HG02571 (cell line): ENCODE data around the gene UCHL1.
"Not testable (repeated sequence)": the region's sequence is repeated elsewhere in the genome, so short reads cannot be mapped to it uniquely, and the experiment has no call there.

Experiments
- ATAC-seq: cut with Tn5 transposase; IDR thresholded peaks from one replicate; pipeline ENCODE4 v1.9.1; 2021; ENCODE audit warnings: mild to moderate bottlenecking, moderate library complexity; ENCODE audit not compliant: unreplicated experiment

UCHL1 gene

GRCh38 chr4:41236032-41236431 lies 20.7 kb upstream of the UCHL1 start:
- ATAC-seq, result no peak

- no peak for ATAC-seq
These were observed 20.2 kb upstream of the UCHL1 start for GRCh38 chr4:41236508-41236907.

DNA sequence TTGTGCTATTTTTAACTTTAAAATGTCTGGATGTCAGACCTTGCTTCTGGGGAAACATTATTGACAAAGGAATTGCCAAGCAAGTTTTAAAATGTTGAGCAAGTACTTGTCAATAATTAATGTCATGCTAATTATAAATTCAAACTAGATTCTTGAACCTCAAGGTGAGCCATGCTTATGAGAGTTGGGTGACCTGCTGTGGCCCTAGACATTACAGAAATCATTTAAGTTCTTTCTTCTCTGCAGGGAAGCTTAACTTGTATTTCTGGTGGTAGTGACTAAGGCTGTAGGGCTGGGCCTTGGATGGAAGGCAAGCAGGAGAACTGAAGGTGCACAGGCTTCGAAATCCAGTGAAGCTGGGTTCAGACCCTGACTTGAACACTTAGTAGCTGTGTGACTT lies 14.8 kb upstream of the UCHL1 start:
- ATAC-seq, result no peak

DNA sequence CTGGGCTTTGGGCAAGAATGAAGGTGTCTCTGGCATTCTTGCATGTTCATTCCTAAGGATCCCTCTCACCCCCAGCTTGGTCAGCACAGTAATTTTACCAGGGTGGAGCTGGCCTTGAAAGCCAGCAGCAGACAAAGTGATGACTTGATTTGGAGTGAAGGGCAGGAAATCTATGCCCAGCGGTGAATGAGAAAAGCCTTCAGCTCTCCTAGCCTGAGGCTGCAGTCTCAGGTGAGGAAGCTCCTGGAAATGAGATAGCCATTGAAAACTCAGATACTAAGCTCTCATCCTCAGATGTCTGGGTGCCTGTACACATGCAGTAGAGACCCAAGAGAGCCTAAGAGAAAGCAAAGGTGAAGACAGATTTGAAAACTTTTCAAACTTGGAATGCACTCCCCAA lies 10.7 kb upstream of the UCHL1 start:
- no peak for ATAC-seq

- no peak for ATAC-seq
These were observed 493 bp upstream of the UCHL1 start for GRCh38 chr4:41256131-41256739.

DNA sequence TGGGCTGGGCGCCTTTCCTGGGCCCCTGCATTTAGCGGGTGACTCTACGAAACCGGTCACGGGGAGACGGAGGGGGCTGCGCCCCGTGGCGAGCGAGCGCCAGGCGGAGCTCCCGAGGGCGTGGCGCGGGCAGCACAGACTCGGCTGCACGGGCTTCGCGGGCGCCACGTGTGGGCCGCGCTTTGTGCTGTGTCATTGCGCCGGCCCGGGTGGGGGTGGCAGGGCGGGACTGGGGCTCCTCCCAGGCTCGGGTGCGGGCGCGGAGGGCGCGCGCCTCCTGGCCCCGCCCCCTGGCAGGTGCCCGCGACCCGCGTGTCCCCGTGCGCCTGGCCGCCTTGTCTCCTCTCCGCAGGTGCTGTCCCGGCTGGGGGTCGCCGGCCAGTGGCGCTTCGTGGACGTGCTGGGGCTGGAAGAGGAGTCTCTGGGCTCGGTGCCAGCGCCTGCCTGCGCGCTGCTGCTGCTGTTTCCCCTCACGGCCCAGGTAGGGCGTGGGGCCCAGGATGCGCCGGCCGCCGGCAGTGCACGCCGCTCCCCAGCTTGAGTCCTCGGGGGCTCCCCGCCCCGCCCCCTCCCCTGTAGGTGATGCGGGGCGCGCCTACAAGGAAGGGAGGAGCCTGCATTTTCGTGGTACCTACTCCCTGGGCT lies 651 bp downstream of the UCHL1 start:
- ATAC-seq, result no peak

DNA sequence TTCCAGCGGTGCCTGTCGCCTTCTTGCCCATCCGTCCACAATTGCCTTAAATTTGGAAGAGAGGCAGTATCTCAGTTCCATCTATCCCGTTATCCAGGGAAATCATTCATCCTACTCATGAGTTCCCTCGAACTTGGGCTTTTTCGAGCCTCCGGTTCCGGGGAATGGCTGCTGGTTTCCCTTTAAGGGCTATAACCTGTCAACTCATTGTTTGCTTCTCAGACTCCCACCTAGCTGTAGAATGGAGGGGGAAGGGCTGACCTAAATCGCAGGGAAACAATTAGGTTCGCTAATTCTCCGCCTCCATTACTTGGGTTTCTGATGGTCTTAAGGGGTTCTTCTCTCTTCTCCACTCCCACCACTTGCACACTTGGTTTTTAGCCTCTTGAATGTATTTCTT lies 1.2 kb downstream of the UCHL1 start:
- no peak for ATAC-seq

GRCh38 chr4:41258783-41259182 lies 2.1 kb downstream of the UCHL1 start:
- ATAC-seq, result no peak

DNA sequence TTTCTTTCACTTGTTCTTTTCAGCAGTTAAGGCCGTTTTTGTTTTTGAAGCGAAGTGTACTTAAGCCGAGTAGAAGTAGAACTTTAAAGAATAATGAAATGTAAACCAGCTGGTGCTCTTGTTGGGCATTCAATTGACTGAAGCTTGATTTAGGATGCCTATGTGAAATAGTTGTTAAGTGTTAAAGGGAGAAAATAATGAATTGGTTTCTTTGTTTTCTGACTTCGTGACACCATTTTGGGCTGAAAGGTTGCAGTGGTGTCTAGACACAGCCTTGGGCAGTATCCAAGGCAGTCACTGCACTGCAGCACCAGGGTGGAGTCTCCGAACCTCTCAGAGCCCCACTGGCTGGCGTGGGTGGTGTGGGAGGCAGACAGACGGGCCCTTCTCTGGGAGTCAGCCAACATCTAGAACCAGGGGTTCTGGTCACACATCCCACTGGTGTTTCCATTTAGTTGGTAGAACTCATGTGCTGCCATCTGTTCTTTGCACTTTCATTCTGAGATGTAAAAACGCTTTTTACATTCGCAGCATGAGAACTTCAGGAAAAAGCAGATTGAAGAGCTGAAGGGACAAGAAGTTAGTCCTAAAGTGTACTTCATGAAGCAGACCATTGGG lies 3.5 kb downstream of the UCHL1 start:
- ATAC-seq, result no peak

DNA sequence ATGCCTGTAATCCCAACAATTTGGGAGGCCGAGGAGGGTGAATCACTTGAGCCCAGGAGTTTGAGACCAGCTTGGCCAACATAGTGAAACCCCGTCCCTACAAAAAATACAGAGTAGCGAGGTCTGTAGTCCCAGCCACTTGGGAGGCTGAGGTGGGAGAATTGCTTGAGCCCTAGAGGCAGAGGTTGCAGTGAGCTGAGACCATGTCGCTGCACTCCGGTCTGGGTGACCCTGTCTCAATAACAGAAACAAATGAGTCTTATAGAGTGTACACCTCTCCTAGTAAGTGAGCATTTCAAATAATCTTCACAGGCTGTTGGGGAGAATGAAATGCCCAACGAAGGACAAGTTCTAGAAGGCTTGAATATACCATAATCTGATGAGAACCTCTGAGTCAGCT lies 5.5 kb downstream of the UCHL1 start:
- no peak for ATAC-seq

DNA sequence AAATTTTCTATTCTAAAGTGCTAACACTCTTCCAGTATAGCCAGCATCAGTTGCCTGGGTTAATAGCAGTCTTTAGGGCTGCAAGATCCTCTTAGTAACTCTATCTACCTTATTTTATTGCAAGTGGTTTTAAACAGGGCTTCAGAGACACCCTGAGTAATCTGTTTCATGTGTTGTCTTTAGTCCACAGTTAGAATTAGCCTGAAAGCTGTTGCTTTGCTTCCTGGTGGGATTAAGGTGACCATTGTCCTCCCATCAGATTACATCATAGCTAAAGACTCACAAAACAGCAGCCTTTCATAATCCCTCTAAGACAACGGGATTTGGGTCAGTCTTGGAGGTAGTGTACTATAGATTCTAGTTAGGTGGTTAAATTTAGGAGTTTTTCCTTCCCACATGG lies 7.5 kb downstream of the UCHL1 start:
- no peak for ATAC-seq

DNA sequence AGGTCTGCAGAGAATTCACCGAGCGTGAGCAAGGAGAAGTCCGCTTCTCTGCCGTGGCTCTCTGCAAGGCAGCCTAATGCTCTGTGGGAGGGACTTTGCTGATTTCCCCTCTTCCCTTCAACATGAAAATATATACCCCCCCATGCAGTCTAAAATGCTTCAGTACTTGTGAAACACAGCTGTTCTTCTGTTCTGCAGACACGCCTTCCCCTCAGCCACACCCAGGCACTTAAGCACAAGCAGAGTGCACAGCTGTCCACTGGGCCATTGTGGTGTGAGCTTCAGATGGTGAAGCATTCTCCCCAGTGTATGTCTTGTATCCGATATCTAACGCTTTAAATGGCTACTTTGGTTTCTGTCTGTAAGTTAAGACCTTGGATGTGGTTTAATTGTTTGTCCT lies 11.3 kb downstream of the UCHL1 start:
- ATAC-seq, result no peak

GRCh38 chr4:41268721-41269517 lies 12.2 kb downstream of the UCHL1 start:
- no peak for ATAC-seq

DNA sequence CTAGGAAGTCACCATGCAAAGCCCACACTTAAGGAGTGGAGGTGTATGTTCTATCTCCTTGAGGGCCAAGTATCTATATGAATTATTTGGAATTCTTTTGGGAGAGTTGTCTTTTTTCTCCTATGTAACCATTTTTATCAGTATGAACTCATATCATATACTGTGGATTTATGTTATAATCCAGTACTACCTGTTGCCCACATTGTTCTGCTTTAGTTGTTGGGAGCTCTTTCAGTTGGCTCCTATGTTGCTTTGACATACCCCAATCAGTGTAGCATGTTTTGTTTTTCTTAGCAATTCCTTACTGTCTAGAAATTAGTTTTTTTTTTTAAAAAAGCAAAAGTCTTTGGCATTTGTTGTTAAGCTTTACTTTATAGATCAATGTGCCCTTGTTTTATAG lies 13.0 kb downstream of the UCHL1 start:
- ATAC-seq, result no peak

- not testable (repeated sequence) for ATAC-seq
These were observed 19.2 kb downstream of the UCHL1 start for GRCh38 chr4:41275931-41276330.

GRCh38 chr4:41280010-41280409 lies 23.3 kb downstream of the UCHL1 start:
- no peak for ATAC-seq

GRCh38 chr4:41281038-41281634 lies 24.4 kb downstream of the UCHL1 start:
- peak; percentile 92 for ATAC-seq

- ATAC-seq, result no peak
These were observed 25.6 kb downstream of the UCHL1 start for GRCh38 chr4:41282366-41282765.

- no peak for ATAC-seq
These were observed 28.6 kb downstream of the UCHL1 start for GRCh38 chr4:41285202-41285863.

- no peak for ATAC-seq
These were observed 29.1 kb downstream of the UCHL1 start for GRCh38 chr4:41285864-41286235.

DNA sequence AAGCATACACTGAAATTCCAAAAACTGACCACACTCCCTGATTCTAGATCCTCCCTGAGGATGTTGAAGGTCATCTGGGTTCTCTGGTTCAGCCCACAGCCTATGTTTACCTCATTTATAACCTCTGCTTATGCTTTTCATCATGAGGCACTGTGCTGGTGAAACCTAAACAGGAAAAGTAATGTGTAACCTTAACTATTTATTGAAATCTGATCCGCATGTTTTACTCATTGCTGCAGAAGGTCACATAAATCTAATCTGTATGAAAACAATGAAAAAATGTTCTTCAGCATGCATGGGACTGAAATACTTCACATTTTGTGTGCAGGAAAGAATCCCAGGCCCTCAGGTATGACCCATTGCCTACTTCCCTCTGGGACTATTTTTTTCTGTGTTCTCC lies 30.3 kb downstream of the UCHL1 start:
- ATAC-seq, result no peak
